HG03378 (cell line): ENCODE measurements around the gene CPTP.
A peak's percentile ranks its signal among the peaks of the same experiment; 100 is the strongest.

Experiments used
- ATAC-seq: cut with Tn5 transposase; IDR thresholded peaks from one replicate; pipeline ENCODE4 v1.9.1; 2021; ENCODE audit warnings: mild to moderate bottlenecking, moderate library complexity; ENCODE audit not compliant: unreplicated experiment

Gene CPTP

GRCh38 chr1:1324524-1325287, at the start of gene CPTP, which contains the start of gene INTS11:
CPTP (plus strand) TSS chr1:1324802; CDS start chr1:1326911, 2,109 bp downstream.
INTS11 (minus strand) TSS chr1:1324660; CDS start chr1:1324608, 52 bp downstream.
- ATAC-seq, result peak; percentile 41

- ATAC-seq, result no peak
These were observed 49.6 kb upstream of the CPTP start for GRCh38 chr1:1274931-1275431.

- ATAC-seq, result no peak
These were observed 48.8 kb upstream of the CPTP start for GRCh38 chr1:1275836-1276235.

GRCh38 chr1:1278620-1279019, 46.0 kb upstream of the CPTP start:
- ATAC-seq, result no peak

GRCh38 chr1:1279028-1279427, 45.6 kb upstream of the CPTP start:
- ATAC-seq, result no peak

GRCh38 chr1:1280782-1281481, 43.7 kb upstream of the CPTP start:
- ATAC-seq, result no peak

- ATAC-seq, result no peak
These were observed 42.9 kb upstream of the CPTP start for GRCh38 chr1:1281533-1282321.

GRCh38 chr1:1282998-1283397, 41.6 kb upstream of the CPTP start:
- ATAC-seq, result no peak

- no peak for ATAC-seq
These were observed 40.8 kb upstream of the CPTP start for GRCh38 chr1:1283821-1284220.

- ATAC-seq, result no peak
These were observed 40.1 kb upstream of the CPTP start for GRCh38 chr1:1284221-1285101.

GRCh38 chr1:1285102-1285571, 39.5 kb upstream of the CPTP start:
- no peak for ATAC-seq

- ATAC-seq, result no peak
These were observed 38.8 kb upstream of the CPTP start for GRCh38 chr1:1285611-1286311.

GRCh38 chr1:1286313-1287261, 38.0 kb upstream of the CPTP start:
- no peak for ATAC-seq

GRCh38 chr1:1287288-1288110, 37.1 kb upstream of the CPTP start:
- ATAC-seq, result no peak

- ATAC-seq, result no peak
These were observed 34.3 kb upstream of the CPTP start for GRCh38 chr1:1290238-1290731.

- ATAC-seq, result no peak
These were observed 33.5 kb upstream of the CPTP start for GRCh38 chr1:1291023-1291528.
